Ishikawa (cell line): ENCODE results near the gene PUS10.

Source experiments
- EGR1 ChIP-seq: IDR thresholded peaks from 2 replicates; pipeline ENCODE4 v1.6.1; 2012
- EP300 ChIP-seq: IDR thresholded peaks from 2 replicates; pipeline ENCODE4 v1.6.1; 2012; ENCODE audit warnings: borderline replicate concordance
- FOXM1 ChIP-seq: IDR thresholded peaks from 2 replicates; pipeline ENCODE4 v1.6.1; 2012; ENCODE audit warnings: low read depth, borderline replicate concordance
- TAF1 ChIP-seq: IDR thresholded peaks from 2 replicates; pipeline ENCODE4 v1.6.1; 2012; ENCODE audit warnings: low read depth, mild to moderate bottlenecking

DNA sequence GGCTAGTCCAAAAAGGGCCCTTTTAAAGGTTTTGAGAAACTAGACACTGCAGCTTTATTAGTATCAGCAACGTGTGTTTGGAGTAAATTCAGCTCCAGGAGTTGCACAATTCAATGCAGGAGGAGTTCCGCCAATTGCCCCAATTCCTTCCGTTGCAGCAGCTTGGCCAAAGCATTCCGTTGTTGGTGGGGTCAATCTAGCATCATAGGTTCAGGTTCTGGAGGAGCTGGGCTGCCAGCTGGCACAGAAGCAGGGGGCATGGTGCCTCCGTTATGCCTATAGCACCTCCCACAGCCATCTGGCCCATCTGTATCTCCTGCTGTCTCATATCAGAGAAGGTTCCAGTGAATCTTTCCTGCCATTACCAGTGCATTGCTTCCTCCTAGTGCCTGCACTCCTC is 81.3 kb downstream of the PUS10 start:
- TF ChIP-seq EP300 = no peak
- no peak for TF ChIP-seq EGR1
- TF ChIP-seq FOXM1 = no peak
- TF ChIP-seq TAF1 = no peak
